GM12892 (cell line): ENCODE measurements around the gene PLOD3.

Experiments
- POLR2A ChIP-seq: IDR thresholded peaks from 2 replicates; pipeline ENCODE4 v1.6.1; 2011; ENCODE audit warnings: low read depth, low read length, control low read depth
- POLR2AphosphoS5 ChIP-seq: IDR thresholded peaks from 2 replicates; pipeline ENCODE4 v1.6.1; 2011; ENCODE audit warnings: low read depth, low read length, control low read depth

- TF ChIP-seq POLR2AphosphoS5 (no peak), POLR2A (no peak)
Measured at GRCh38 chr7:101231644-101232043, 14.3 kb upstream of the PLOD3 start.
